Measurements from ENCODE around the gene MLYCD.
"Not testable (repeated sequence)": the region's sequence is repeated elsewhere in the genome, so short reads cannot be mapped to it uniquely, and the experiment has no call there.

Gene MLYCD

DNA sequence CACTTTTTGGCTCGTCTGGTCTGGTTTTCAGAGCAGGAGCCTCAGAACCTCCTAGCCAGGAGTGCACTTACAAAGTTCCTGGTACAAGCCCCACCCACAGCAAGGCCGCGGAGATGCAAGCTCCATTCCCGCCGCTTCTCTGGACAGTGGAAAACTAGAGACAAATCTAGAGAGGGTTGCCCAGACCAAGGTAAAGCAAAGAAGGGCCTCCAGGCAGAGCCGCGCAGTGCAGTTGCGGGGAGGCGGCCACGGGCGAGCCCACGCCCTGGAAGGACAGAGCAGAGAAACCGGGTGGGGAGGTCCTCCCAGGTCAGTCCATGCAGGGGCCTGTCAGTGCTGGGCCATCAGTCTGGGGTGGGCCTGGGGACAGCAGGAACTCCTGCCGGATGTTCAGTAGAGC, 43.2 kb downstream of the MLYCD start:
- no peak for DNase-seq

DNA sequence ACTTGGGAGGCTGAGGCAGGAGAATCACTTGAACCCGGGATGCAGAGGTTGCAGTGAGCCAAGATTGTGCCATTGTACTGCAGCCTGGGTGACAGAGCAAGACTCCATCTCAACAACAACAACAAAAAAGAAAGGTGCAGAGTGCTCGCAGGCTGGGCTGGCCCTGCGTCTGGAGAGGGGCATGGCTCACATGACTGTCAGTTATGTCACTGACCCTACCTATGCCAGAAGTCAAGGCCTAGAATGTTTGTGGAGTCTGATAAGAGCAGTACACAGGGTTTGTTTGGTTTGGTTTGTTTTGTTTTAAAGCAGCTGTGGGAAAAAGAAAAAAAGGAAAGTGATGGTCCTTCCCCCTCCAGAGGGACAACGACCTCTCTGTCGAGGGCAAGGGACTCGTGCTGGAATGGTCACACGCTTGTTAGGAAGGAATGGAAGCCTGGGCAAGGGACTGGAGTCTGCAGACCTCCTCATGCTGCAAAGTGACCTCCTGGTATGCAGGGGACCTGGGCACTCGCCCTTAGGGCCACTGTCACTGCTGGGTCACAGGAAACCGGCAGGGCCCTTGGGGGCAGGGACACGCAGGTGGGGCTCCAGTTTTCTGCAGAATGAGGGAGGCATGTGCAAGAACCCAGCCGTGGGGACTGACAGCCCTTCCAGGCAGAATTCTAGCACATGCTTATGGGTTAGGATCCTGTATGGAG, 44.0 kb downstream of the MLYCD start:
- DNase-seq, result no peak

DNA sequence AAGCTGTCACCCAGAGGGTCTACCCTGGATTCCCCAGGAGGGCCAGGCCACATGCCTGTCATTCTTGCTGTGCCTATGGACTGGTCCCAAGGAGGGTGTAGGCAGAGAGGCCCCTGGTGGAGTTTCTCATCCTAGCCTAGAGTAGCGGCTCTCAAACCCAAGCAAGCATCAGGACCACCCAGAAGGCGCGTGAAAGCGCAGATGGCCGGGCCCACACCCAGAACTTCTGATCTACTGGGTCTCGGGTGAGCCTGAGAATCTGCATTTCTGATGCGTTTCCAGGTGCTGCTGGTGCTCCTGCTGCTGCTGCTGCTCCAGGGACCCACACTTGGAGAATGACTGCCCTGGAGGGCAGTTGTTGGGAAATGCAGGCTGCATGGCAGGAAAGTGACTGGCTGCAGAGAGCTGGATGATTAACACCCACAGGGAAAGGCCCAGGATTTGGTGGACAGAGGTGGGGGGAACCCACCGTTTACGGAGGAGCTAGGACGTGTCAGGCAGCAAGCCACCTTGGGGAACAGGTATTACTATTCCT, 44.7 kb downstream of the MLYCD start:
- DNase-seq, result no peak

DNA sequence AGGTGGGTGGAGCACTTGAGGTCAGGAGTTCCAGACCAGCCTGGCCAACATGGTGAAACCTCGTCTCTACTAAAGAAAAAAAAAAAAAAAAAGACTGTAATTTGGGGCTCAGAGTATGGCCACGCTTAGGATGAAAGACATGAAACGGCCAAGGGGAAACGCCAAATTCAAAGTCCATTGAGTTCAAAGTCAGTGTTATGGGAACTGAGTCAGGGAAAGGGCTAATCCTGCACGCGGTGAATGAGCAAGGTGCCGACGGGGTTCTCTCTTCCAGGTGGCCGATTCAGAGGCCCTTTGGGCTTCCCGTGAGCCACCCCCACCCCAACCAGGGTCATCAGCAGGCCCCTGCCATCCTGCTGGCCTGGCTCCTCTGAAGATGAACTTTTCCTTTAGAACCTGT, 46.7 kb downstream of the MLYCD start:
- no peak for DNase-seq

DNA sequence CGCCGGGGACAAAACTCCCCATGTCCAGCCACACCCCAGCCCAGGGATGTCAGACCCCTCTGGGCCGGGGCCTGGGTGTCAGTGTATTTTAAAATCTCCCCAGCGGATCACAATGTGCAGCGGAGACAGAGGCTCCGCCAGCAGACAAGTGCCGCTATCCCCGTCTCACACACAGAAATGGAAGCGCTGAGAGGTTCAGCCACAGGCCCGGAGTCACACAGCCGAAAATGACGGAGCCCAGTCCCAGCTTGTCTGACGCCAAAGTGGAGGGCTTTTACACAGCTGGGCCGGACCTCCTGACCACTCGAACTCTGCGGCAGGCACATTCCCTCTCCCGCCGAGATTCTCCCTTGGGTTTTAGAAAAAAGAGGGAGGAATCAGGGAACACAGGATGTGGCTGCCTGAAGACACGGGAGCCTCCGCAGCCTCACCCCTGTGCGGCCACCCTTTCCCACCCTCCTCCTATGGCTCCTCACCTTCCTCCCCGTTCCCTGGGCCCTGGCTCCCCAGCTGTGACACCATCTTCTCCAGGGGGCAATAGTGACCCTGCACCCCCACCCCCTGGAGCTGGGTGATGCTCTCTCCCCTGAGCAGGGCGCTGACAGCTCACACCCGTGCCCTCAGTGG, 47.4 kb downstream of the MLYCD start:
- no peak for DNase-seq

DNA sequence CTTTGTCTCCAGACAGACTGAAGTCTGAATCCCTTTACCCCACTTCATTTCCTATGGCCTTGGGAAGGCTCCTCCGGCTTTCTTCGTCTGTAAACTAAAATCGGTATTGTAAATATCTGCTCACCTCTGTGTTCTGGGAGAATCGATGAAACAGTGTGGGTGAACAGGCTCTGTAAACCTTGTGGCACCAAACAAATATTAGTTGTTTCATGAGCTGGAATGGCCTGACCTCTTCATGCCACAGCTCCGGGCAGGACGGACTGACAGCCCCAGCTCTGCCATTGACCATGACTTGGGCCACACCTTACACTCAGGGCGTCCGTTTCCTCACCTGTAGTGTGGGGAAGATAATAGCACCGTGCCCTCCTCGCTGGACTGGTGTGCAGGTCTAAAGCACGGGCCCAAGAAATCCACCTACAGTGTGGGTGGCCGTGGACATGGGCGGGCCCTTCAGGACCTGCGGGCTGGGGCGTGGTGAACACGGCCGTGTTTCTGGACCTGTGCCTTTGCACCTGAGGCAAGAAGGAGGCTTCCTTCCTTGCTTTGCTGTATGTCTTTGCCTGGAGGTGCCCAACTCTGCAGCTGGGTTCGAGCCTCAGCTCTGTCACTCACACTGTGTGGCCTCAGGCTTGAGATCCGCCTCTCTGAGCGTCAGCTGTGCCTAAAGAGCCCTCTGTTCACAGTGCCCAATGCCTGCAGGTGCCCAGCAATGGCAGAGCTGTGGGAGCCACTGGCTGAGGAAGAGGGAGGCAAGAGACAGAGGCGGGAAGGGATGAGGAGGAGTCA, 48.1 kb downstream of the MLYCD start:
- DNase-seq, result no peak

DNA sequence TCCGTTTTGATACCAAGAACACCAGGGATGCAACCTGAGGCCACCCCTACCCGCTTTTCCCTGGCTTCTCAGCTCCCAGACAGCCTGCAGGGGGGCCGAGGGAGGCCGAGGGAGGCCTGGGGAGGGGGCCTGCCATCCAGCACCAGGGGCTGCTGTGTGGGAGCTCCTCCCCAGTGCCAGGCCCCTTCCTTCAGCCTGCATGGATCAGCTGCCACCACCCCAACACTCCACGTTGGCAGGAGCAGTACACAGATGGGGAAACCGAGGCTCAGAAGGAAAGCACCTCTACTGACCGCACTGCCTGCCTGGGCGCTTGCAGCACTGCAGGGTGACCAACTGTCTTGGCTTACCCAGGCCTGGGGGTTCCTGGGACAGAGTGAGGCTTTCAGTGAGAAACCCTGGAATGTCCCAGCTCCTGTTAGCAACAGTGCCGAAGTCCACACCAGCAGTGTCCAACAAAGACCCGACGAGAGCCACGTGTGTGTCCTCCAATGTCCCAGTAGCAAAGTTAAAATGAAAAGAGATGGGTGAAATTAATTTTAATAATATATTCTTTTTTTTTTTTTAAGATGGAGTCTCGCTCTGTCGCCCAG, 48.8 kb downstream of the MLYCD start:
- no peak for DNase-seq

DNA sequence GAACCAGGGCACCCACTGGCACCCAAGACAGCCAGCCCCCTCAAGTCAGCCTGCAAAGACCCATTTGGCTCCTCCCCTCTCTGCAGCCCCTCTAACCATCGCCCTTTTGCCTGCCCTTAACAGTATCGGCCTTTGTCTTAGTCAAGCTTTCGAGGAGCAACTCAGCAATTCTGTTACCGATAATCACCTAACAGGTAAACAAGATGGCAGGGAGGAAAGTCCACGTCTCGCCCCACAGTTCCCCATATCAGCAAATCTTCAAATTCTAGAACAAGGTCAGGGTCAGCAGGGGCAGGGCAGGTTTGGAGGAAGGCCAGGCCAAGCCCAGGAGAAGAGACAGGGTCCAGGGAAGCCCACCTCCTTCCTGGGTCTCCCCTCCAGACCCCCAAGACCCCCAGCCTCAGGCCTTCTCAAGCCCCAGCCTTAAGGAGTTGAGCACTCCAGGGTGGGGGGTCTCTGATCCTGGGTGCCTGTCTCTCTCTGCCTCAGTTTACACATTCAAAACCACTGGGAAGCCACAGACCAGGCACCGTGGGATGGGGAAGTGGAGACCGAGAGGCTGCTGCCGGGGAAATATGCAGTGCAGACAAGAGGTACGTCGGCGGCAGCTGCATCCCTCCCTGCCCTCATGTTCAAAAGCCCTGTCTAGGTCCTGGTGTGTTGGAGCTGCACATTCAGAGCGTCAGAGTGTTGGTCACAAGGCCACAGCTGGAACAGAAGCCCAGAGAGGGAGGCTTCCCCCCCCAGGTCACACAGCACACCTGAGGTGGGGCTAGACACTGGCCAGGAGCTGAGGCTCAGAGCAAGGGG, 50.2 kb downstream of the MLYCD start:
- DNase-seq, result no peak

DNA sequence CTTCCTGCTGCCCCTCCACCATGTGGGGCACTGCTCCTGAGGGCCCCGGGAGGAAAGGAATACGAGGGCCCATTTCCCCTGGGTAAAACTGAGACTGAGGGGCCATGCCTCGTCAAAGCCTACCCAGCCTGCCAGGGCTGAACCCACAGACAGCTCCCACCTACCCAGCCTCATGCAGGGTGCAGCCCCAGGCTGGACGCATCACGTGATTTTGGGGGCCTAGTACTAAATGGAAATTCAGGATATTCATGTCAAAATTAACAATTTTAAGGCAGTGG, 50.7 kb downstream of the MLYCD start:
- no peak for DNase-seq

DNA sequence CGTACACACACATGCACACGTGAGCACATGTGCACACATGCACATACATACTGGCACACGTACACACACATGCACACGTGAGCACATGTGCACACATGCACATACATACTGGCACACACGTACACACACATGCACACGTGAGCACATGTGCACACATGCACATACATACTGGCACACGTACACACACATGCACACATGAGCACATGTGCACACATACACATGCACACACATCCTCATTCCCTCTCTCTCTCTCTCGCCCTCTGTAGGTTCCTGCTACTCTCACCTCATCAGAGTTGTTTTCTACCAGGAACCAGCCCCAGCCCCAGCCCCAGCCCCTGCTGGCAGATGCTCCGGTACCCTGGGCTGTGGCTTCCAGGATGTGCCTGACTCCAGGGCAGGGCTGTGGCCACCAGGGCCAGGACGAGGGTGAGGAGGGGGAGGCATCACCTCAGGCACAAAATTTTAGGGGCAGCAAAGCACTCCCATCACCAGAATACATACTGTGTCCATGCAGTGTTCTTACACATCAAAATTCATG, 52.0 kb downstream of the MLYCD start:
- DNase-seq, result not testable (repeated sequence)

DNA sequence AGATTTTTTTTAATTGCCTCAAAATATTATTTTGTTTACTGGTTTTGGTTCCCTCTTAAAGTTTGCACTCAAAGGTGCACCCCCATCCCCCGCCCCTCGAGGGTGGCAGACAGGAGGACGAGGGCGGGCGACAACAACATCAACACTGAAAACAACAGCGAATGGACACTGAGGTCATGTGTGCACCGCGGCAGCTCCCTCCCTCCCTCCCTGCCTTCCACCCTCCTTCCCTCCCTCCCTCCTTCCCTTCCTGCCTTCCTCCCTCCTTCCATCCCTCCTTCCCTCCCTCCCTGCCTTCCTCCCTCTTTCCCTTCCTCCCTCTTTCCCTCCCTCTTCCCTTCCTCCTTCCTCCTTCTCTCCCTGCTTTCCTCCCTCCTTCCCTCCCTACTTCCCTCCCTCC, 52.6 kb downstream of the MLYCD start:
- no peak for DNase-seq

DNA sequence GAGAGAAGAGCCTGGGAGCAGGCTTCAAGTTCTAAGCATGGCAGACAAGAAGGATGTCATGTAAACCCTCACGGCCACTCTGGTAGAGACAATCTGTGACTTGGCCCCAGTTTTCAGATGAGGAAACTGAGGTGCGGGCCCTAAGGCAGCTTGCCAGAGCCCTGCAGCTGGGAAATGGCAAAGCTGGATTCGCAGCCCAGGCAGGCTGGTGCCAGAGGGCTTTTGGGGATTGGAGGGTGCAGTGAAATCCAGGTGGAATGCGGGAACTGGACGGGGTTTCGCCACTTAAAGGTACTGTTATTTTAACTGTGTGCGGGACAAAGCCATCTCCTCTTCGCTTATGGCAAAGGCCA, 53.6 kb downstream of the MLYCD start:
- DNase-seq, result no peak

DNA sequence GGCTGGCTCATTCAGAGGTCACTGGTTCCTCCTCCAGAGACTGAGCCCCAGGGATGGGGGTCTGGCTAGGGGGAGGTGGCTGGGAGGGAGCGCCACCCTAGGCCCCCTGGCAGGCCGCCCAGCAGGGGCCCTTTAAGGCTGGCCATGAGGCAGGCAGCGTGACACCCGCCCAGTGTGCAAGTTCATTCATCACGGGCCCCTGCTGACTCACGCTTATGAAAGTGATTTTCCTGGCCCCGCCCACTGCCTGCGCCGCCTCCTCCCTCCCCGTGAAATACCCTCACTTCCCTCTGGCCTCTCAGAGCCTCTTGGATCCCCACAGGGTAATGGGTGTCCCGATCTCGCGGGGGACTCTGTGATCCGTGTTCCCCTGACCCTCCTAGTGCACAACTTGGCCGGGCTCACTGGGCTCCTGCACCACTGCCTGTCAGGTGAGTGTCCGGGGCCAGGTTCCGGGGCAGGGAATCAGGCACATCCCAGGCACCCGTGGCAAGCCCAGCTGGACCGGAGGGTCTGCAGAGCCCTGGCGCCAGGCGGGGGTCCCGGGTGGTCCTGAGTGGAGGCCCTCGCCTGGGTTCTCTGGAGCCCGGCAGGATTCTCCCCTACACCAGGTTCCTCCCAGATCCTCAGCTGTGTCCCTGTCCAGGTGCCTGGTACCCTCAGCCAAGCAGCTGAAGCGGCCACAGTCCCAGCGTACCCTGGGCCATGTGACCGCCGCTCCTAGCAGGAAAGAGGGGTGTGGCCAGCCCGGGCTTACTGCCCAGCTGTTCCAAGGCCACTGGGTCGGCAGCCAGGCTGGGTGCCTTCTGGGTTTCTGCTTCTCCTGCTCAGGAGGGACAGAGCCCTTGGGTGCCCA, 54.3 kb downstream of the MLYCD start, which contains the start of gene OSGIN1:
Gene OSGIN1 (plus strand): TSS at position 301 of the 856 bp plus-strand sequence. CDS start 4,432 bp downstream, outside the sequence.
- peak; percentile 80 for DNase-seq

DNA sequence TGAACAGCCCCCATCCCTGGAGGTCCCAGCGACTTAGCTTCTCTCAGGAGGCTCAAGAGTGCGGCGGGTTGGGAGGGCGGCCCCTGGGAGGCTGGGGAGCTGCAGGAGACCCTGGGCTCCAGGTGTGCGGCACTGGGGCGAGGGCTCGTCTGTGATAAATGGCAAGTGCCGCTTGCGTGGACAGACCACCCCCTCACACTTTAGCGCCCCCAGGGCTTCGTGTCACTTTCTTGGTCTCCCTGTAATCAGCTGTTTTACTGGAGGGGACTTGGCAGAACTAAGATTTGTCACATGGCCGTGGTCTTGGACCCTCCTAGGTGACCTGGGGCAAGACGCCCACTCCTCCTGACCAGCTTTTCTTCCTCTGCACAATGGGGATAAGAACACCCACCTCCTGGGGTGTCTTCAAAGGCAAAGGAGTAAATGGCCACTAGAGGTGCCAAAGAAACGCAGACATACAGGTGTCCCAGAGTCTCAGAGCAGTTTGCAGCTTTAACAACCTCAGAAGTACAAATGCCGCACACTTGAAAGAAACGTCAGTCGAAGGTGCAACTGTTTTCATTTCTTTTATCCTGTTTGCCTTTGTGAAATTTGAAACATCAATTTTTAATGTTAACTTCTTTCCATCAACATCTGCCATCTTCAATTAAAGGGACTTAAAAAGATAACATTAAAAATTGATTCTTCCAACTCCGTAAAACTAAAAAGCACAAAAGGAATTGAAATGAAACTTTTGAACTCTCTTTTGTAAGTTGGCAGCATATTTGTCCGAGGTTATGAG, 55.1 kb downstream of the MLYCD start:
- no peak for DNase-seq

DNA sequence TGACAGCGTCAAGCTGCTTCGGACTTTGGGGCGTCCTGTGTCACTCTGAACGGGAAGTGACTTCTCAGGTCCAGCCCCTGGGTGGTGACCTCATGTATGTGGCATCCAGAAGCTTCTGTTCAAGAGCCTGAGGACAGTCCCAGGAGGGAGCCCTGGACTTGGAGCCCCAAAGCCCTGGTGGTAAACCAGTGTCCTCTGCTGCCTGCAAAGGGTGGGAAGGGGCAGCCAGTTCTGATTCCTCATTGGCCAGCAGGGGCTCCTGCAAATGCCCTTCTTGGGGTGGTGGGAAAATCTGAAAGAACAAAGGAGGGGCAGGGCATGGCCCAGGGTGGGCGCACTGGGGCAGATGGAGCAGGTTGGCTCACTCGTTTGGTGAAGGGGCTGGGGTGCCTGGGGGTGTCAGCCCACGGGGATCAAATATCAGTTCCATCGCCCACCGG, 55.7 kb downstream of the MLYCD start:
- no peak for DNase-seq

DNA sequence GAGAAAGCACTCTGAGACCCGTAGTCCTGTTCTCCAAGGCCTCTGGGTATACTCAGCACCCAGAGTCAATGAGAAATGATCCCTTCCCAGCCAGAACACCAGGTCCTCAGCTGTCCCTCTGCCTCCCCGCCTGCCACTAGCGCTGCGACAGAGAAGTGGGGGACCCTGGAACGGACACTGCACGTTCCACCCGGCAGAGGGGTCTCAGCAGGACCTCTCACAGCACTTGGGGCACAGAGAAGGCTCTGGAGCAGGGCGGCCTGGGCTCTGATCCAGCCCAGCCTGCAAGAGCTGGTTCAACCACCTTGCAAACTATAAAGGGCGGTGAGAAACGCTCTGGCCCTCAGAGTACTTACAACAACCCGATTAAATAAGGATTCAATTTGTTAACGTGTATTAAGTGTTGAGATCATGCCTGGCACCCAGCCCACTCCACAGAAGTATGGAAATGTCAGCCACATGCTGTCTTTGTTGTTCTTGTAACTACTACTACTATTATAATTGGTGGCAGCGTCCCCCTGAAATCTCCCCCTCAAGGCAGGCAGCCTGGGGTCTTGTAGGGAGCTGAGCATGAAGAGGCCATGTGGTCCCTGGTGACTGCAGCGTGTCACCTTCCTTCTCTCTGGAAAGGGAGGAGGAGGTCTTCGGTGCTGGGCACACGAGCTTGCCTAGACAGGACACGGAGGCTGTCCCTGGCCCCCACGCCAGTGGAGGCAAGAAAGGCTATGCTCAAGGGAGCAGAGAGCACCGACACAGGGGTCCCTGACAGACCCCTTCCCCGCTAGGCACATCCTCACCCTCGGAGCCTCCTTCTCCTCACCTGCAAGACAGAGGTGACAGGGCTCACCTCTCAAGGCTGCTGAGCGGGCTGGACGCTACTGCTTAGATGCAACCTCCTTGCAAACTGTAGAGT, 56.6 kb downstream of the MLYCD start:
- no peak for DNase-seq

DNA sequence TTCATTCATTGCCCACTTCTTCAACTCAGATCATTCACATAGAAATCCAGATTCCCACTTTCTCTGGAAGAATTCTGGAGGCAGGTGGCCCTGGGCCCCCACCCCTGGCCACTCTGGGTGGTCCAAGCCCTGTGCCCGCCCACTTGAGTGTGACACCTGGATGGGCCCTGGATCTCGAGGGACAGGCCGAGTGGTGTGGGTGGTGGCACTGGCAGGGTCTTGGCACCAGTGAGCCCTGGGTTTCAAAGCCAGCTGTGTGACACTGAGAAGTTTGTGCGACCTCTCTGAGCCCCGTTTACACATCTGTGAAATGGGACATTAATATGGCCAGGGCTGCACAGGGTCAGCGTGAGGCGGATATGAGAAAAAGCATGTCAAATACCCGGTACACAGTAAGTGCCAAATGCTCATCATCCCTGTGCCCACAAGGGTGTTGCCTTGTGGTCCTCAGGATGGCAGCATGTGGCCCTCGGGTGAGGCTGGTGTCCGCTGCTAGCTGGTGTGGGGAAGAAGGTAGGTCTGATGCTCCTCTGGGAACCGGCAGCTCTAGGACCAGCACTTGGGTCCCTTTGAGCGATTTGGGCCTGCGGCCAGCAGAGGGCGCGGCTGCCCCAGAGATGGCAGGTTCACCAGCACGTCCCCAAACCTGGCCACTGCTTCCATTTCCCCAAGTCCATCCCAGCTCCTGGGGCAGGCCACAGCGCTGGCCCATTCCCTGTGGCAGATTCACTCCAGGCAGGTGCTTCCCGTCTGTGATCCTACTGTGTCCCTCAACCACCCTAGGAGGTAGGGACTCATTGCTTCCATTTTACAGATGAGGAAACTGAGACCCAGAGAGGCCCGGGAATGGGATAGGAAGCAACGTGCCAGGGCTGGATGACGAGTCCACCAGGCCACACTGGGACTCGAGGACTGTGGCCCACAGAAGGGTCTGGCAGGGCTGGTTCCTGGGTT, 57.7 kb downstream of the MLYCD start:
- DNase-seq, result peak; percentile 74

DNA sequence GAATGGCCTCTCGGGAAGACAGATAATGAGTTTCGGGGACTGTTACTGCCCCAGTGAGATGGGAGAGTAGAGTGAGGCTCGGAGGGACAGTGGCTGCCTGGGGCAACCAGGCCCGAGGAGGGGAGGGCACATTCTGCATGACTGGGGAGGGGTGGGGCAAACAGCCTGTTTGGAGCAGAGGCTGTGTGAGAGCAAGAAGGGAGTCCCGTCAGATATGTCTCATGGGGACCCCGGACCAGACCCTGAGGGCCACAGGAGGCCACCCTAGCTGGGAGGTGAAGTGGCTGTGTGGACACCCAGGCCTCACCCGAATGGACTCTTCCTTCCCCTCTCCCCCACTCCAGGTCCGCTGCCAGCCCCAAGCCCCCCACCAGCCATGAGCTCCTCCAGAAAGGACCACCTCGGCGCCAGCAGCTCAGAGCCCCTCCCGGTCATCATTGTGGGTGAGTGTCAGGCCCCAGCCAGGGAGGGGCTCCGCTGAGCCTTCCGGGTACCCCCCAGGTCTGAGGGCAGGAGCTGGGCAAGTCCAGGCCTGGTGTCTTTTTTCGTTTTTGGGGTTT, 58.5 kb downstream of the MLYCD start:
- no peak for DNase-seq

Measured in activated naive CD4-positive, alpha-beta T cell treated with Interleukin-2 at 50 U/mL for 16 hours (primary cell).